K562 (cell line): ENCODE data around the gene KLHDC10. TPM values are rescaled to one million over a fixed set of nuclear protein-coding genes. Genes with fewer than 3 reads are reported as not detected.

Experiments used
- BRD4 ChIP-seq: fragments of 200-600 bp; sonication (generic); IDR thresholded peaks from 2 replicates; pipeline ENCODE4 v1.6.1; 2017; ENCODE audit warnings: inconsistent platforms
- CBX3 ChIP-seq, 2 experiments: IDR thresholded peaks; 1 replicate in 1 of 2; 2 replicates in 1 of 2; pipeline ENCODE4 v1.6.1; 2012; ENCODE audit warnings: inconsistent platforms in 2 of 2, low read length in 2 of 2, borderline replicate concordance in 1 of 2, control low read depth in 1 of 2
- CREB3 ChIP-seq: fragments of 450-650 bp; conservative IDR thresholded peaks from 2 replicates; pipeline ENCODE4 v1.6.1; 2016; ENCODE audit warnings: missing genetic modification characterization, low read depth, mild to moderate bottlenecking, missing compliant biosample characterization, moderate library complexity
- ELF2 ChIP-seq: fragments of 250-450 bp; sonication (Bioruptor Pico); IDR thresholded peaks from 2 replicates; pipeline ENCODE4 v1.5.0; 2021; ENCODE audit warnings: mild to moderate bottlenecking
- EP400 ChIP-seq: fragments of 450-650 bp; IDR thresholded peaks from 2 replicates; pipeline ENCODE4 v1.6.1; 2017; ENCODE audit warnings: antibody characterized with exemption, mild to moderate bottlenecking, moderate library complexity
- FOXJ2 ChIP-seq: fragments of 200-800 bp; sonication (Bioruptor generic); IDR thresholded peaks from 2 replicates; pipeline ENCODE4 v1.6.1; 2016; ENCODE audit warnings: missing genetic modification characterization, missing compliant biosample characterization
- GATAD2A ChIP-seq: fragments of 450-650 bp; IDR thresholded peaks from 2 replicates; pipeline ENCODE4 v1.6.1; 2017
- HDAC8 ChIP-seq: fragments of 450-650 bp; IDR thresholded peaks from 2 replicates; pipeline ENCODE4 v1.6.1; 2016; ENCODE audit warnings: mild to moderate bottlenecking, missing genetic modification characterization, moderate library complexity, missing compliant biosample characterization
- KLF16 ChIP-seq: IDR thresholded peaks from 2 replicates; pipeline ENCODE4 v1.6.1; 2016; ENCODE audit warnings: antibody characterized with exemption
- NCOA1 ChIP-seq: fragments of 450-650 bp; IDR thresholded peaks from 2 replicates; pipeline ENCODE4 v1.6.1; 2016; ENCODE audit warnings: low read depth
- NR3C1 ChIP-seq: sonication (generic); formaldehyde crosslinking; IDR thresholded peaks from 2 replicates; pipeline ENCODE4 v1.8.1; 2022; ENCODE audit warnings: missing genetic modification reagents
- NR4A1 ChIP-seq, 2 experiments: fragments of 250-450 bp in 1 of 2; fragments of 450-650 bp in 1 of 2; sonication (Bioruptor Pico) in 1 of 2; IDR thresholded peaks; 2 replicates each; pipeline versions ENCODE4 v1.4.0 to v1.6.1; 2016 to 2020; ENCODE audit warnings: mild to moderate bottlenecking in 2 of 2, missing compliant biosample characterization in 1 of 2, missing genetic modification characterization in 1 of 2, moderate library complexity in 1 of 2
- NRF1 ChIP-seq, 2 experiments: fragments of 450-650 bp; IDR thresholded peaks in 1 of 2; conservative IDR thresholded peaks in 1 of 2; 2 replicates each; pipeline ENCODE4 v1.6.1; 2014; ENCODE audit warnings: mild to moderate bottlenecking in 2 of 2
- POLR2A ChIP-seq: fragments of 450-650 bp; conservative IDR thresholded peaks from 2 replicates; pipeline ENCODE4 v1.6.1; 2016
- POLR2AphosphoS5 ChIP-seq: IDR thresholded peaks from 2 replicates; pipeline ENCODE4 v1.6.1; 2011; ENCODE audit warnings: mild to moderate bottlenecking, low read depth, low read length, moderate library complexity; ENCODE audit not compliant: control insufficient read depth, insufficient read depth
- POU5F1 ChIP-seq: fragments of 150-350 bp; IDR thresholded peaks from 2 replicates; pipeline ENCODE4 v1.6.1; 2014; ENCODE audit warnings: borderline replicate concordance, low read length, low read depth, mild to moderate bottlenecking; ENCODE audit not compliant: partially characterized antibody
- SMARCE1 ChIP-seq: fragments of 450-650 bp; IDR thresholded peaks from 2 replicates; pipeline ENCODE4 v1.7.1; 2016; ENCODE audit warnings: mild to moderate bottlenecking
- TAF7 ChIP-seq: fragments of 450-650 bp; IDR thresholded peaks from 2 replicates; pipeline ENCODE4 v1.6.1; 2016; ENCODE audit warnings: missing genetic modification characterization, missing compliant biosample characterization
- VEZF1 ChIP-seq: fragments of 200-800 bp; sonication (Bioruptor generic); IDR thresholded peaks from 2 replicates; pipeline ENCODE4 v1.6.1; 2017; ENCODE audit warnings: missing genetic modification characterization, missing compliant biosample characterization
- ZBTB33 ChIP-seq: sonication (generic); formaldehyde crosslinking; IDR thresholded peaks from 2 replicates; pipeline ENCODE4 v1.8.1; 2023; ENCODE audit warnings: mild to moderate bottlenecking, missing genetic modification reagents
- ZNF507 ChIP-seq: conservative IDR thresholded peaks from 2 replicates; pipeline ENCODE4 v1.6.1; 2017; ENCODE audit warnings: missing genetic modification characterization, missing compliant biosample characterization
- ZNF668 ChIP-seq: fragments of 250-450 bp; sonication (Bioruptor Pico); IDR thresholded peaks from 2 replicates; pipeline ENCODE4 v1.8.0; 2022; ENCODE audit warnings: mild to moderate bottlenecking, inconsistent platforms
- polyA plus RNA-seq, 8 experiments: library from polyadenylated mRNA; depleted of rRNA in 4 of 8; stranded (reverse) in 5 of 8; unstranded in 3 of 8; fragments of >200 nt; fragmentation: Nextera tagmentation in 2 of 8; fragmentation: Illumina TruSeq in 1 of 8; extraction: Ambion mirVana in 2 of 8; extraction: Trizol in 1 of 8; gene quantifications; 2 replicates each; pipeline versions ENCODE4 v1.2.1 to v1.2.3, GENCODE V29; 2011 to 2014; ENCODE audit warnings: inconsistent platforms in 1 of 8, missing spikeins in 1 of 8
- total RNA-seq, 7 experiments: library from RNA; depleted of rRNA in 6 of 7; stranded (reverse); fragments of >200 nt in 6 of 7; fragmentation: Illumina TruSeq in 2 of 7; extraction: Trizol in 2 of 7; gene quantifications; 2 replicates each; pipeline versions ENCODE4 v1.2.1 to v1.2.3, GENCODE V29; 2011 to 2021; ENCODE audit warnings: low replicate concordance in 1 of 7
- TF ChIP-seq, protein P1 (sequence below), 2 experiments: fragments of 450-650 bp; conservative IDR thresholded peaks; 2 replicates each; pipeline ENCODE4 v1.6.1; 2017; ENCODE audit warnings: mild to moderate bottlenecking in 2 of 2, moderate library complexity in 2 of 2

The KLHDC10 gene
- total and polyA plus RNA-seq, 9 of the 15 experiments (the other 6 are each of a cell fraction or from before 2014, with no cell fraction given), result 9.8 to 80.5 (median 31.4) TPM

- TF ChIP-seq POU5F1 (peak; percentile 32), TAF7 (tag) (0 out of 2 replicates have a peak, but pooled peaks have one; percentile 50), NR3C1 (no peak), GATAD2A (peak; percentile 85; the same call in 1 of the 2 replicates), NCOA1 (peak; percentile 77; the same call in 1 of the 2 replicates), ELF2 (CRISPR knock-in tag) (no peak), ZNF668 (CRISPR knock-in tag) (no peak), POLR2AphosphoS5 (0 out of 2 replicates have a peak, but pooled peaks have one; percentile 23), KLF16 (peak; percentile 100), BRD4 (peak; percentile 58; the same call in 1 of the 2 replicates), NRF1 (conservative IDR thresholded peaks at IDR 0.05 in 1 of 2, IDR thresholded peaks at IDR 0.05 in 1 of 2) (peak; percentile 81 to 84), CBX3 (IDR thresholded peaks at IDR 0.05; ENCODE audit: borderline replicate concordance in 1 of 2, low read length in 2 of 2) (no peak; a peak in 1 of 3 replicates), ZNF507 (tag) (no peak), POLR2A (0 out of 2 replicates have a peak, but pooled peaks have one; percentile 51), VEZF1 (peak; percentile 78), FOXJ2 (tag) (no peak), SMARCE1 (no peak), HDAC8 (tag) (peak; percentile 43; the same call in 1 of the 2 replicates), CREB3 (no peak), NR4A1 (CRISPR knock-in tag; IDR thresholded peaks at IDR 0.05) (no peak), NR4A1 (tag; IDR thresholded peaks at IDR 0.05) (peak; percentile 87), EP400 (peak; percentile 77; the same call in 1 of the 2 replicates), ZBTB33 (CRISPR knock-in tag) (peak; percentile 99)
- TF ChIP-seq, protein P1, sequence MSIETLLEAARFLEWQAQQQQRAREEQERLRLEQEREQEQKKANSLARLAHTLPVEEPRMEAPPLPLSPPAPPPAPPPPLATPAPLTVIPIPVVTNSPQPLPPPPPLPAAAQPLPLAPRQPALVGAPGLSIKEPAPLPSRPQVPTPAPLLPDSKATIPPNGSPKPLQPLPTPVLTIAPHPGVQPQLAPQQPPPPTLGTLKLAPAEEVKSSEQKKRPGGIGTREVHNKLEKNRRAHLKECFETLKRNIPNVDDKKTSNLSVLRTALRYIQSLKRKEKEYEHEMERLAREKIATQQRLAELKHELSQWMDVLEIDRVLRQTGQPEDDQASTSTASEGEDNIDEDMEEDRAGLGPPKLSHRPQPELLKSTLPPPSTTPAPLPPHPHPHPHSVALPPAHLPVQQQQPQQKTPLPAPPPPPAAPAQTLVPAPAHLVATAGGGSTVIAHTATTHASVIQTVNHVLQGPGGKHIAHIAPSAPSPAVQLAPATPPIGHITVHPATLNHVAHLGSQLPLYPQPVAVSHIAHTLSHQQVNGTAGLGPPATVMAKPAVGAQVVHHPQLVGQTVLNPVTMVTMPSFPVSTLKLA (conservative IDR thresholded peaks at IDR 0.05), result no peak
Observed at GRCh38 chr7:130141161-130141883, 71.0 kb downstream of the KLHDC10 start (continued).
